ENCODE results near the gene DDX10. TPM values are rescaled to one million over a fixed set of nuclear protein-coding genes. Genes with fewer than 3 reads are reported as not detected.

DDX10 gene
- total and polyA plus RNA-seq, 4 donors, result 8.0 to 11.8 (median 9.0) TPM

DNA sequence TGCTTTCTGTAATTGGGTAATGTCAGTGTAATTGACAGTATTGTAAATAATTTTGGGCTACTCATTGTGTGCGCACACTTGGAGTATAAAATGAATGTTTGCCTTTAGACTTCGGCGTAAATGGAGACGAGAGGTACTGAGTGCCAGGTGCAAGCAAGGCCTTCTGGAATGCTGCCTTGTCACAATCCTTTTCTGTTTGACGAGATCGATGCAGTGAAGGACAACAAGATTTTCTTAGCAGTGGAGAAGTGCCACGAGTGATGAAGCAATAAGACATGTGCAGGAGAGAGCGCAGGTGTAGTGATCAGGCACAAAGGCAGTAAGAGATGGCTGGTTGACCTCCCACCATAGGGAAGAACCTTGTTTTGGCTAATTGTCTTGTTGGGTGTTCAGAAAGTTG, 67.5 kb downstream of the DDX10 start (continued):
- TF ChIP-seq, protein P1, sequence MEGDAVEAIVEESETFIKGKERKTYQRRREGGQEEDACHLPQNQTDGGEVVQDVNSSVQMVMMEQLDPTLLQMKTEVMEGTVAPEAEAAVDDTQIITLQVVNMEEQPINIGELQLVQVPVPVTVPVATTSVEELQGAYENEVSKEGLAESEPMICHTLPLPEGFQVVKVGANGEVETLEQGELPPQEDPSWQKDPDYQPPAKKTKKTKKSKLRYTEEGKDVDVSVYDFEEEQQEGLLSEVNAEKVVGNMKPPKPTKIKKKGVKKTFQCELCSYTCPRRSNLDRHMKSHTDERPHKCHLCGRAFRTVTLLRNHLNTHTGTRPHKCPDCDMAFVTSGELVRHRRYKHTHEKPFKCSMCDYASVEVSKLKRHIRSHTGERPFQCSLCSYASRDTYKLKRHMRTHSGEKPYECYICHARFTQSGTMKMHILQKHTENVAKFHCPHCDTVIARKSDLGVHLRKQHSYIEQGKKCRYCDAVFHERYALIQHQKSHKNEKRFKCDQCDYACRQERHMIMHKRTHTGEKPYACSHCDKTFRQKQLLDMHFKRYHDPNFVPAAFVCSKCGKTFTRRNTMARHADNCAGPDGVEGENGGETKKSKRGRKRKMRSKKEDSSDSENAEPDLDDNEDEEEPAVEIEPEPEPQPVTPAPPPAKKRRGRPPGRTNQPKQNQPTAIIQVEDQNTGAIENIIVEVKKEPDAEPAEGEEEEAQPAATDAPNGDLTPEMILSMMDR (IDR thresholded peaks at IDR 0.05; ENCODE audit: low read depth, low read length, missing input control), result no peak

DNA sequence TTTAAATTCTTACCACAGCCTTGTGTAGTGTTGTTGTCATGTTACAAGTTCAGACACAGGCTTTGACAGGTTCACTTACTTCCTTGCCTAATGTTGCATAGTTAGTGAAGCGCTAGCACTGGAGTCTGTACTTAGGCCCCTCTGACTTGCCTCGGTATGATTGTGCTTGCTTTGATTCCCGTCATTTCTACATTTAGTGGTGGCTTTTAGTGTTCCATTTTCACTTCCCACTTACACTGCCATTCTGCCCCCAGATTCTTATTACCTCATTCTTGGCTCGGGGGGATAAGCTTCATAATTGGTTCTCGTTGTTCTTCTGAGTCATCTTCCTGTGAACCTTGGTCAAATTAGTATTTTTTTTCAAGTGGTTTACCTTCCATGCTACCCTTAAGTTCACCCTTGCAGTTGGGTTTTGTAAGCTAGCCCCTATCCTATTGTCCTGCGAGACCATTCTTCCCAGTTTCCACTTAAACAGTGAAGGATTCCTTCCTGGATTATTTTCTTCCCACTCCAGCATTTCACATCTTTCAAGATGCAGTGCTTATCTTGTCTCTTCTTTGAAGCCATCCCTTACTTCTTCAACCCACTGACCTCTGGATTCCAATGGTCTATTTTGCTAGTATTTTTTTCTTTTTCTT, 68.7 kb downstream of the DDX10 start:
- WGBS, result 83% methylated on average over 6 of the region's 6 CpGs
- Histone ChIP-seq H3K4me3 (ENCODE audit: low read depth in 1 of 3, low read length in 3 of 3) (no peak overlapping the region), H3K27me3 (ENCODE audit: control insufficient read depth in 4 of 4, insufficient read depth in 4 of 4, low read length in 3 of 4) (no peaks in the 10 kb centered on the region), H3K9me3 (ENCODE audit: control insufficient read depth in 4 of 4, low read length in 3 of 4) (no peaks in the 10 kb centered on the region), H3K36me3 (ENCODE audit: control insufficient read depth in 4 of 4, insufficient read depth in 3 of 4, low read depth in 1 of 4, low read length in 3 of 4) (no peaks in the 10 kb centered on the region), H3K4me1 (ENCODE audit: control insufficient read depth in 4 of 4, insufficient read depth in 4 of 4, low read length in 3 of 4) (peaks cover 0 to 6% (median 0%) of the 10 kb centered on the region in 4 donors), H3K9ac (ENCODE audit: low read depth in 1 of 2, low read length in 2 of 2) (no peak overlapping the region), H3K27ac (ENCODE audit: low read depth in 1 of 2, low read length in 2 of 2) (no peak overlapping the region)
- TF ChIP-seq, protein P2, sequence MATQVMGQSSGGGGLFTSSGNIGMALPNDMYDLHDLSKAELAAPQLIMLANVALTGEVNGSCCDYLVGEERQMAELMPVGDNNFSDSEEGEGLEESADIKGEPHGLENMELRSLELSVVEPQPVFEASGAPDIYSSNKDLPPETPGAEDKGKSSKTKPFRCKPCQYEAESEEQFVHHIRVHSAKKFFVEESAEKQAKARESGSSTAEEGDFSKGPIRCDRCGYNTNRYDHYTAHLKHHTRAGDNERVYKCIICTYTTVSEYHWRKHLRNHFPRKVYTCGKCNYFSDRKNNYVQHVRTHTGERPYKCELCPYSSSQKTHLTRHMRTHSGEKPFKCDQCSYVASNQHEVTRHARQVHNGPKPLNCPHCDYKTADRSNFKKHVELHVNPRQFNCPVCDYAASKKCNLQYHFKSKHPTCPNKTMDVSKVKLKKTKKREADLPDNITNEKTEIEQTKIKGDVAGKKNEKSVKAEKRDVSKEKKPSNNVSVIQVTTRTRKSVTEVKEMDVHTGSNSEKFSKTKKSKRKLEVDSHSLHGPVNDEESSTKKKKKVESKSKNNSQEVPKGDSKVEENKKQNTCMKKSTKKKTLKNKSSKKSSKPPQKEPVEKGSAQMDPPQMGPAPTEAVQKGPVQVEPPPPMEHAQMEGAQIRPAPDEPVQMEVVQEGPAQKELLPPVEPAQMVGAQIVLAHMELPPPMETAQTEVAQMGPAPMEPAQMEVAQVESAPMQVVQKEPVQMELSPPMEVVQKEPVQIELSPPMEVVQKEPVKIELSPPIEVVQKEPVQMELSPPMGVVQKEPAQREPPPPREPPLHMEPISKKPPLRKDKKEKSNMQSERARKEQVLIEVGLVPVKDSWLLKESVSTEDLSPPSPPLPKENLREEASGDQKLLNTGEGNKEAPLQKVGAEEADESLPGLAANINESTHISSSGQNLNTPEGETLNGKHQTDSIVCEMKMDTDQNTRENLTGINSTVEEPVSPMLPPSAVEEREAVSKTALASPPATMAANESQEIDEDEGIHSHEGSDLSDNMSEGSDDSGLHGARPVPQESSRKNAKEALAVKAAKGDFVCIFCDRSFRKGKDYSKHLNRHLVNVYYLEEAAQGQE (IDR thresholded peaks at IDR 0.05), result no peak
- TF ChIP-seq GABPA (IDR thresholded peaks at IDR 0.05 in 1 of 2, conservative IDR thresholded peaks at IDR 0.05 in 1 of 2) (no peak), JUND (IDR thresholded peaks at IDR 0.05) (no peak), TAF1 (conservative IDR thresholded peaks at IDR 0.05) (no peak), SP1 (IDR thresholded peaks at IDR 0.05) (no peak), HNF4A (conservative IDR thresholded peaks at IDR 0.05) (no peak), NR2F2 (IDR thresholded peaks at IDR 0.05) (no peak), RAD21 (IDR thresholded peaks at IDR 0.05) (no peak), FOXA2 (IDR thresholded peaks at IDR 0.05) (no peak), EGR1 (IDR thresholded peaks at IDR 0.05; ENCODE audit: low read depth in 2 of 2) (no peak), YY1 (IDR thresholded peaks at IDR 0.05) (no peak), HNF4G (IDR thresholded peaks at IDR 0.05) (no peak), FOXA1 (IDR thresholded peaks at IDR 0.05) (no peak), RXRA (IDR thresholded peaks at IDR 0.05) (no peak)
- TF ChIP-seq, protein P3, sequence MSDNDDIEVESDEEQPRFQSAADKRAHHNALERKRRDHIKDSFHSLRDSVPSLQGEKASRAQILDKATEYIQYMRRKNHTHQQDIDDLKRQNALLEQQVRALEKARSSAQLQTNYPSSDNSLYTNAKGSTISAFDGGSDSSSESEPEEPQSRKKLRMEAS (IDR thresholded peaks at IDR 0.05), result no peak
- TF ChIP-seq, protein P4, sequence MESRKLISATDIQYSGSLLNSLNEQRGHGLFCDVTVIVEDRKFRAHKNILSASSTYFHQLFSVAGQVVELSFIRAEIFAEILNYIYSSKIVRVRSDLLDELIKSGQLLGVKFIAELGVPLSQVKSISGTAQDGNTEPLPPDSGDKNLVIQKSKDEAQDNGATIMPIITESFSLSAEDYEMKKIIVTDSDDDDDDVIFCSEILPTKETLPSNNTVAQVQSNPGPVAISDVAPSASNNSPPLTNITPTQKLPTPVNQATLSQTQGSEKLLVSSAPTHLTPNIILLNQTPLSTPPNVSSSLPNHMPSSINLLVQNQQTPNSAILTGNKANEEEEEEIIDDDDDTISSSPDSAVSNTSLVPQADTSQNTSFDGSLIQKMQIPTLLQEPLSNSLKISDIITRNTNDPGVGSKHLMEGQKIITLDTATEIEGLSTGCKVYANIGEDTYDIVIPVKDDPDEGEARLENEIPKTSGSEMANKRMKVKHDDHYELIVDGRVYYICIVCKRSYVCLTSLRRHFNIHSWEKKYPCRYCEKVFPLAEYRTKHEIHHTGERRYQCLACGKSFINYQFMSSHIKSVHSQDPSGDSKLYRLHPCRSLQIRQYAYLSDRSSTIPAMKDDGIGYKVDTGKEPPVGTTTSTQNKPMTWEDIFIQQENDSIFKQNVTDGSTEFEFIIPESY (IDR thresholded peaks at IDR 0.05), result no peak
- TF ChIP-seq, protein P5, sequence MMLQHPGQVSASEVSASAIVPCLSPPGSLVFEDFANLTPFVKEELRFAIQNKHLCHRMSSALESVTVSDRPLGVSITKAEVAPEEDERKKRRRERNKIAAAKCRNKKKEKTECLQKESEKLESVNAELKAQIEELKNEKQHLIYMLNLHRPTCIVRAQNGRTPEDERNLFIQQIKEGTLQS (IDR thresholded peaks at IDR 0.05), result no peak
- TF ChIP-seq, protein P1 (IDR thresholded peaks at IDR 0.05; ENCODE audit: low read depth, low read length, missing input control), result no peak
- no peak for DNase-seq (ENCODE audit: low spot score)
